B cell (primary cell): ENCODE data around the gene EML6. TPM values are rescaled to one million over a fixed set of nuclear protein-coding genes. Genes with fewer than 3 reads are reported as not detected.

Experiments
- ATAC-seq: fragments of 200-7000 bp; cut with Tn5 transposase; one replicate; pipeline ENCODE4 v1.10.0; 2021; ENCODE audit warnings: low read depth, mild to moderate bottlenecking, moderate number of reproducible peaks, moderate library complexity
- CTCF ChIA-PET: fragments of 350-600 bp; sonication (Branson Sonifier 250); formaldehyde crosslinking; loops from one replicate; lab custom pipeline; 2021; ENCODE audit warnings: antibody characterized with exemption, inconsistent platforms; lab: Charles Lee
- POLR2A ChIA-PET: fragments of 350-600 bp; sonication (Branson Sonifier 250); formaldehyde crosslinking; loops from one replicate; lab custom pipeline; 2021; ENCODE audit warnings: antibody characterized with exemption; lab: Charles Lee
- DNase-seq: peaks from one replicate; pipeline ENCODE4 v3.0.0; 2013
- H2AFZ ChIP-seq: 2 replicates; pipeline ENCODE4 v1.6.1; 2012; ENCODE audit warnings: mild to moderate bottlenecking, low read depth, low read length; ENCODE audit not compliant: insufficient read depth, poor library complexity, severe bottlenecking
- H3K27ac ChIP-seq, 2 donors: 1 replicate in 1 of 2; 2 replicates in 1 of 2; pipeline ENCODE4 v1.5.1; 2012 to 2013; ENCODE audit warnings: low read length in 2 of 2, mild to moderate bottlenecking in 2 of 2, moderate library complexity in 1 of 2
- H3K27me3 ChIP-seq, 4 experiments: fragments of 200-600 bp in 1 of 4; sonication (generic) in 1 of 4; replicated peaks in 1 of 4; 1 replicate in 2 of 4; 2 replicates in 2 of 4; pipeline versions ENCODE4 v1.6.1 to v1.7.0; 2013 to 2016; ENCODE audit warnings: low read length in 3 of 4, mild to moderate bottlenecking in 2 of 4, mixed read lengths in 1 of 4, moderate library complexity in 1 of 4; ENCODE audit not compliant: insufficient read depth in 4 of 4, control insufficient read depth in 3 of 4; ENCODE audit errors: control extremely low read depth in 1 of 4
- H3K36me3 ChIP-seq, 2 experiments: replicated peaks in 1 of 2; 1 replicate in 1 of 2; 2 replicates in 1 of 2; pipeline versions ENCODE4 v1.6.1 to v1.7.1; 2013; ENCODE audit warnings: low read length in 1 of 2; ENCODE audit not compliant: insufficient read depth in 2 of 2, control insufficient read depth in 1 of 2; ENCODE audit errors: control extremely low read depth in 1 of 2, extremely low read depth in 1 of 2
- H3K4me1 ChIP-seq, 2 donors: fragments of 200-600 bp in 1 of 2; sonication (generic) in 1 of 2; 1 replicate in 1 of 2; 2 replicates in 1 of 2; pipeline versions ENCODE4 v1.5.1 to v1.6.1; 2013 to 2017; ENCODE audit warnings: low read length in 2 of 2; ENCODE audit not compliant: control insufficient read depth in 2 of 2, insufficient read depth in 2 of 2
- H3K4me2 ChIP-seq: replicated peaks from 2 replicates; pipeline ENCODE3; 2012; ENCODE audit warnings: mild to moderate bottlenecking, low read depth, low read length; ENCODE audit not compliant: poor library complexity, severe bottlenecking
- H3K4me3 ChIP-seq, 5 experiments: fragments of 200-600 bp in 1 of 5; sonication (generic) in 1 of 5; 1 replicate in 3 of 5; 2 replicates in 2 of 5; pipeline versions ENCODE4 v1.5.1 to v1.7.0; 2011 to 2016; ENCODE audit warnings: low read length in 4 of 5, mild to moderate bottlenecking in 4 of 5, low read depth in 2 of 5, control low read depth in 1 of 5, moderate library complexity in 1 of 5; ENCODE audit not compliant: insufficient read depth in 1 of 5; ENCODE audit errors: control extremely low read depth in 1 of 5, extremely low read depth in 1 of 5
- H3K79me2 ChIP-seq: fragments of 200-600 bp; sonication (generic); one replicate; pipeline ENCODE4 v1.6.0; 2016; ENCODE audit warnings: low read length; ENCODE audit not compliant: control insufficient read depth, insufficient read depth
- H3K9ac ChIP-seq: fragments of 200-600 bp; sonication (generic); 2 replicates; pipeline ENCODE4 v1.6.1; 2017; ENCODE audit warnings: mild to moderate bottlenecking, low read length, moderate library complexity
- H3K9me3 ChIP-seq, 3 donors: one replicate each; pipeline versions ENCODE4 v1.6.1 to v1.7.1; 2013; ENCODE audit warnings: low read length in 2 of 3; ENCODE audit not compliant: control insufficient read depth in 2 of 3, insufficient read depth in 1 of 3; ENCODE audit errors: control extremely low read depth in 1 of 3
- H4K20me1 ChIP-seq: 2 replicates; pipeline ENCODE4 v1.6.0; 2012; ENCODE audit warnings: mild to moderate bottlenecking, low read length; ENCODE audit not compliant: insufficient read depth, control insufficient read depth, poor library complexity, severe bottlenecking
- H3K27ac Mint-ChIP-seq: one replicate; pipeline ENCODE4 v1.8.0; 2021; ENCODE audit warnings: mixed read lengths
- H3K27me3 Mint-ChIP-seq: one replicate; pipeline ENCODE4 v1.8.0; 2021; ENCODE audit warnings: mixed read lengths
- H3K4me1 Mint-ChIP-seq: one replicate; pipeline ENCODE4 v1.8.0; 2021; ENCODE audit warnings: mixed read lengths
- H3K4me3 Mint-ChIP-seq: one replicate; pipeline ENCODE4 v1.8.0; 2021; ENCODE audit warnings: mixed read lengths
- H3K9me3 Mint-ChIP-seq: one replicate; pipeline ENCODE4 v1.8.0; 2022; ENCODE audit warnings: mixed read lengths; ENCODE audit not compliant: insufficient read depth
- EZH2 ChIP-seq: IDR thresholded peaks from 2 replicates; pipeline ENCODE4 v1.6.1; 2012; ENCODE audit warnings: borderline replicate concordance, low read depth, mild to moderate bottlenecking, moderate library complexity, low read length; ENCODE audit not compliant: insufficient read depth, poor library complexity, severe bottlenecking
- WGBS: methylation state at CpG from one replicate; pipeline ENCODE4 v1.1.5; 2013; ENCODE audit warnings: missing lambda C conversion rate; ENCODE audit not compliant: insufficient coverage; 5-methylcytosine and 5-hydroxymethylcytosine counted together
- intact Hi-C: fragments of 100-400 bp; cut with micrococcal nuclease; formaldehyde crosslinking; loops from one replicate; pipeline ENCODE4 v1.10.0; 2022
- polyA plus RNA-seq: library from polyadenylated mRNA; depleted of rRNA; stranded (reverse); fragments of >200 nt; gene quantifications from 2 replicates; pipeline ENCODE4 v1.2.3, GENCODE V29; 2012
- total RNA-seq, 2 donors: library from RNA; stranded (reverse); fragments of 120-200 nt in 1 of 2; gene quantifications; 1 replicate in 1 of 2; 2 replicates in 1 of 2; pipeline versions ENCODE4 v1.2.3 to v1.2.4, GENCODE V29; 2013 to 2022
- TF ChIP-seq, protein P1 (sequence below): fragments of 200-600 bp; IDR thresholded peaks from one replicate; pipeline ENCODE4 v1.8.0; 2022; ENCODE audit warnings: antibody characterized with exemption, mild to moderate bottlenecking

EML6 gene
- total and polyA plus RNA-seq, 2 donors (not counting 1 experiment from before 2014, with no cell fraction given), result 42.5 to 53.7 TPM

DNA sequence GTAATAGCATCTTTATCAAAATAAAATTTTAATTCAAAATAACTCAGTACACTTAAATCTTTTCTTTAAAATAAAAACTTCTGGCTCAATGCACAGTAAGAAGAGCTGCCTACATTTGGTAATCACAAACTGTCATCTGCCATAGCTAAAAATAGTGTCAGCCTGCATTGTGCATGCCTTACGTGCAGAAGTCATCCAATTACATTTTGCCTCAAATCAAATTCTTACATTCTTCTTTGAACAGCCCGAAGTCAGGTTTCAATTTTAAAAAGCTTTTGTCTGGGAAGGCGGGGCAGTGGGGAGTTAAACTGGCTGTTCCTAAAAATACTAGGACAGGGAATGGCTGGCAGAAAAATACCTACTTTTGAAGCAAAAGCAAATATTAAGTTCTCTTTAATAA lies 275.7 kb downstream of the EML6 start:
- POLR2A ChIA-PET, result interaction anchor here (0.6 kb wide), 1 partner anchor 198 kb away, joined by 3 read pairs; no protein-coding TSS in a partner anchor
- peaks cover 65% of the 10 kb centered on the region for H3K4me1 Mint-ChIP-seq
- no peak for ATAC-seq

DNA sequence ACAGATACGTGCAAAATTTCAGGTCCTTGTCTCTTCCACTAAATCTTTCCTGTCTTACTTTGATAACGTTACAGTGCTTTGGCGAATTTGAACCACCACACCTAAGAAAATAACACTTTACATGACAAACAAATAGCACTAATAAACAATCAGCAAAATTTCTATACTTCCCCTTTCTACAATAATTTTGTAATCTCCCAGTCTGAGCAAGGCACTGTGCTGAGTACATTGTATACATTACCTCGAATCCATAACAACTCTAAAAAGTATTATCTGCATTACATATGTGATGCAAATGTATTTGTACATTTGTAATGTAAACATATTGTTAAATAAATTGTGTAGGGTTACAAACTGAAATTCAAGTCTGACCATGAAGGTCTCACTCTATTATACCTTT lies 276.9 kb downstream of the EML6 start:
- Histone ChIP-seq H3K79me2 (peaks cover 84% of the 10 kb centered on the region), H2AFZ (no peak overlapping the region), H3K36me3 (peaks cover 0 to 2% of the 10 kb centered on the region in 2 experiments), H3K4me3 (no peak overlapping the region), H3K4me1 (peaks cover 10 to 23% of the 10 kb centered on the region in 2 donors), H3K27ac (peak overlapping the region in 1 of 2 donors; percentile 29), H4K20me1 (peaks cover 26% of the 10 kb centered on the region), H3K4me2 (no peak overlapping the region), H3K9me3 (no peaks in the 10 kb centered on the region), H3K9ac (no peak overlapping the region), H3K27me3 (no peaks in the 10 kb centered on the region)
- intact Hi-C loops, result no loop called here
- H3K4me1 Mint-ChIP-seq, result peaks cover 65% of the 10 kb centered on the region
- ATAC-seq (no peak), DNase-seq (no peak)
- ChIA-PET CTCF (no interaction called here), POLR2A (no interaction called here)
- 81% methylated on average over 3 of the region's 4 CpGs for WGBS
- H3K9me3 Mint-ChIP-seq, result no peaks in the 10 kb centered on the region
- H3K27ac Mint-ChIP-seq, result peak overlapping the region; percentile 27
- no peak overlapping the region for H3K4me3 Mint-ChIP-seq
- TF ChIP-seq EZH2, result no peak
- TF ChIP-seq, protein P1, sequence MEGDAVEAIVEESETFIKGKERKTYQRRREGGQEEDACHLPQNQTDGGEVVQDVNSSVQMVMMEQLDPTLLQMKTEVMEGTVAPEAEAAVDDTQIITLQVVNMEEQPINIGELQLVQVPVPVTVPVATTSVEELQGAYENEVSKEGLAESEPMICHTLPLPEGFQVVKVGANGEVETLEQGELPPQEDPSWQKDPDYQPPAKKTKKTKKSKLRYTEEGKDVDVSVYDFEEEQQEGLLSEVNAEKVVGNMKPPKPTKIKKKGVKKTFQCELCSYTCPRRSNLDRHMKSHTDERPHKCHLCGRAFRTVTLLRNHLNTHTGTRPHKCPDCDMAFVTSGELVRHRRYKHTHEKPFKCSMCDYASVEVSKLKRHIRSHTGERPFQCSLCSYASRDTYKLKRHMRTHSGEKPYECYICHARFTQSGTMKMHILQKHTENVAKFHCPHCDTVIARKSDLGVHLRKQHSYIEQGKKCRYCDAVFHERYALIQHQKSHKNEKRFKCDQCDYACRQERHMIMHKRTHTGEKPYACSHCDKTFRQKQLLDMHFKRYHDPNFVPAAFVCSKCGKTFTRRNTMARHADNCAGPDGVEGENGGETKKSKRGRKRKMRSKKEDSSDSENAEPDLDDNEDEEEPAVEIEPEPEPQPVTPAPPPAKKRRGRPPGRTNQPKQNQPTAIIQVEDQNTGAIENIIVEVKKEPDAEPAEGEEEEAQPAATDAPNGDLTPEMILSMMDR, result no peak
- H3K27me3 Mint-ChIP-seq, result no peaks in the 10 kb centered on the region

More for the DNA sequence above, 275.7 kb downstream of the EML6 start:
- Histone ChIP-seq H3K4me1 (peaks cover 10 to 23% of the 10 kb centered on the region in 2 donors), H3K27ac (no peak overlapping the region), H3K9ac (no peak overlapping the region), H3K4me3 (no peak overlapping the region), H3K36me3 (no peaks in the 10 kb centered on the region), H2AFZ (no peak overlapping the region), H3K9me3 (no peaks in the 10 kb centered on the region), H4K20me1 (peaks cover 18% of the 10 kb centered on the region), H3K4me2 (peak overlapping the region; percentile 43), H3K79me2 (peaks cover 84% of the 10 kb centered on the region), H3K27me3 (no peaks in the 10 kb centered on the region)
- CTCF ChIA-PET, result interaction anchor here (0.8 to 1.3 kb wide), 2 partner anchors 11 to 21 kb away, joined by 3 to 4 read pairs; no protein-coding TSS in a partner anchor
- H3K27me3 Mint-ChIP-seq, result no peaks in the 10 kb centered on the region
- H3K9me3 Mint-ChIP-seq, result no peaks in the 10 kb centered on the region
- TF ChIP-seq, protein P1, result no peak
- no peak for TF ChIP-seq EZH2
- intact Hi-C loops, result no loop called here
- WGBS, result 43% methylated on average over 2 of the region's 3 CpGs
- no peak overlapping the region for H3K27ac Mint-ChIP-seq
- H3K4me3 Mint-ChIP-seq, result no peak overlapping the region
- no peak for DNase-seq
